Parathyroid adenoma (tissue), 2 donors: ENCODE results near the gene SENP1.

ENCODE experiments used
- H2AFZ ChIP-seq: fragments of 300-600 bp; sonication (generic); one replicate; pipeline ENCODE4 v1.7.0; 2017; ENCODE audit warnings: antibody characterized with exemption, mild to moderate bottlenecking
- H3K27ac ChIP-seq: fragments of 300-600 bp; sonication (generic); one replicate; pipeline ENCODE4 v1.7.0; 2017
- H3K27me3 ChIP-seq: fragments of 300-600 bp; sonication (generic); one replicate; pipeline ENCODE4 v1.7.0; 2017; ENCODE audit warnings: low read length; ENCODE audit not compliant: control insufficient read depth, insufficient read depth
- H3K36me3 ChIP-seq: fragments of 300-600 bp; sonication (generic); one replicate; pipeline ENCODE4 v1.7.0; 2017; ENCODE audit warnings: low read length; ENCODE audit not compliant: control insufficient read depth, insufficient read depth
- H3K4me1 ChIP-seq: fragments of 300-600 bp; sonication (generic); one replicate; pipeline ENCODE4 v1.7.0; 2017; ENCODE audit warnings: control low read depth
- H3K4me2 ChIP-seq: fragments of 300-600 bp; sonication (generic); one replicate; pipeline ENCODE4 v1.7.0; 2017; ENCODE audit warnings: low read length
- H3K4me3 ChIP-seq: fragments of 300-600 bp; sonication (generic); one replicate; pipeline ENCODE4 v1.7.0; 2017; ENCODE audit warnings: low read depth, low read length
- H3K79me2 ChIP-seq: fragments of 300-600 bp; sonication (generic); one replicate; pipeline ENCODE4 v1.7.0; 2017; ENCODE audit warnings: control low read depth
- H3K9ac ChIP-seq: fragments of 300-600 bp; sonication (generic); one replicate; pipeline ENCODE4 v1.7.0; 2017; ENCODE audit warnings: mild to moderate bottlenecking
- H3K9me3 ChIP-seq: fragments of 300-600 bp; sonication (generic); one replicate; pipeline ENCODE4 v1.7.0; 2017; ENCODE audit warnings: low read length; ENCODE audit not compliant: control insufficient read depth
- TF ChIP-seq, protein P1 (sequence below): fragments of 300-600 bp; sonication (generic); IDR thresholded peaks from one replicate; pipeline ENCODE4 v1.7.0; 2017; ENCODE audit warnings: antibody characterized with exemption, mild to moderate bottlenecking
- donor health status: primary hyperparathyroidism.

The SENP1 gene

DNA sequence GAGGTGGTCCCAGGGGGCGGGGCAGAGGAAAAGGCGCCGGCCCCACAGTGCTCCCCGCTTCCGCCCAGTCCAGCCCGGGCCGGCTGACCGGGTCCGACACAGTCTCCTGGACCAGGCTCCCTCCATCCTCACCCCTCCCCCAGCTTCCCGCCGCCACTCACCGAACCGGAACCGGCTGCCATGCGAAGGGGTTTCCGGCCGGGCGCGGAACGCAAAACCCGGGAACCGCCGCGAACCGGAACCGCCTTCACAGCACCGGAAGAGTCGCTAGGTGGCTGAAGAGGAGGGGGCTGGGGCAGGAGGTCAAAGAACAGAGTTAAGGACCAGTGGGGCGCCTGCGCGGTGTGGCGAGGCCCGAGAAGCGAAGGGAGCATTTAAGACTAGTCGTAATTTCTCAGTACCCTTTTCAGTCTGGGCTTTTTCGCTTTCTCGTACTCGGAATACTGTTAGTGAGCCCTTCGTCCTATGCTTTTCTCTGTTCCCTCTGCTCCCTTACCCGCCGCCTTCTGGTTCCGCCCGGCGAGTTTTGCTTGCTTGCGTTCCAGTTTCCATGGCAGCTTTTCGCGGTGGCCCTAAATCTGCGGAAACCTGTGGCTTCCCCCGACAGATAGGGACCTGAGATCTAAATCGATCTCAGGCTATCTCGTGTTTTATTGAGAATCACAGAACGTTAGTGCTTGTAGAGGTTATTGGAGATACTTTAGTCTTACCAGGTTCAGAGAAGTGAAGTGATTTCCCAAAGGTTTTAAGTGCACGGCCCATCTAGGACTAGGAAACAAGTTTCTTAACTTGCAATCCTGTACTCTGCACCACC lies at the start of gene SENP1:
Gene SENP1, minus strand, starts transcription at position 213 of the 814 bp plus-strand sequence. CDS start 4,607 bp downstream, outside the sequence.
- peaks cover 24% of the 10 kb centered on the region for H3K79me2 ChIP-seq
- peak within 1 kb of the TSS; percentile 54 for H3K9ac ChIP-seq
- H3K27ac ChIP-seq = peak within 1 kb of the TSS; percentile 97
- peak within 1 kb of the TSS; percentile 85 for H2AFZ ChIP-seq
- H3K27me3 ChIP-seq = no peaks in the 10 kb centered on the region
- H3K4me3 ChIP-seq = peak within 1 kb of the TSS; percentile 85
- H3K36me3 ChIP-seq = no peaks in the 10 kb centered on the region
- H3K4me2 ChIP-seq = peak within 1 kb of the TSS; percentile 93
- peaks cover 12% of the 10 kb centered on the region for H3K4me1 ChIP-seq
- H3K9me3 ChIP-seq = no peaks in the 10 kb centered on the region
- TF ChIP-seq, protein P1, sequence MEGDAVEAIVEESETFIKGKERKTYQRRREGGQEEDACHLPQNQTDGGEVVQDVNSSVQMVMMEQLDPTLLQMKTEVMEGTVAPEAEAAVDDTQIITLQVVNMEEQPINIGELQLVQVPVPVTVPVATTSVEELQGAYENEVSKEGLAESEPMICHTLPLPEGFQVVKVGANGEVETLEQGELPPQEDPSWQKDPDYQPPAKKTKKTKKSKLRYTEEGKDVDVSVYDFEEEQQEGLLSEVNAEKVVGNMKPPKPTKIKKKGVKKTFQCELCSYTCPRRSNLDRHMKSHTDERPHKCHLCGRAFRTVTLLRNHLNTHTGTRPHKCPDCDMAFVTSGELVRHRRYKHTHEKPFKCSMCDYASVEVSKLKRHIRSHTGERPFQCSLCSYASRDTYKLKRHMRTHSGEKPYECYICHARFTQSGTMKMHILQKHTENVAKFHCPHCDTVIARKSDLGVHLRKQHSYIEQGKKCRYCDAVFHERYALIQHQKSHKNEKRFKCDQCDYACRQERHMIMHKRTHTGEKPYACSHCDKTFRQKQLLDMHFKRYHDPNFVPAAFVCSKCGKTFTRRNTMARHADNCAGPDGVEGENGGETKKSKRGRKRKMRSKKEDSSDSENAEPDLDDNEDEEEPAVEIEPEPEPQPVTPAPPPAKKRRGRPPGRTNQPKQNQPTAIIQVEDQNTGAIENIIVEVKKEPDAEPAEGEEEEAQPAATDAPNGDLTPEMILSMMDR = peak; percentile 45

GRCh38 chr12:48151103-48151771 lies 45.4 kb upstream of the SENP1 start:
- Histone ChIP-seq H3K36me3 (no peaks in the 10 kb centered on the region), H3K4me1 (no peaks in the 10 kb centered on the region), H3K27ac (no peak overlapping the region), H3K4me3 (no peak overlapping the region), H3K9ac (no peak overlapping the region), H3K79me2 (no peaks in the 10 kb centered on the region), H3K4me2 (no peak overlapping the region), H2AFZ (no peak overlapping the region), H3K9me3 (no peaks in the 10 kb centered on the region), H3K27me3 (no peaks in the 10 kb centered on the region)
- TF ChIP-seq, protein P1 = no peak

- Histone ChIP-seq H3K4me3 (no peak overlapping the region), H3K79me2 (no peaks in the 10 kb centered on the region), H2AFZ (no peak overlapping the region), H3K27ac (no peak overlapping the region), H3K36me3 (no peaks in the 10 kb centered on the region), H3K9ac (no peak overlapping the region), H3K9me3 (no peaks in the 10 kb centered on the region), H3K4me1 (no peaks in the 10 kb centered on the region), H3K27me3 (no peaks in the 10 kb centered on the region), H3K4me2 (no peak overlapping the region)
- TF ChIP-seq, protein P1 = no peak
Observed at GRCh38 chr12:48145981-48146380, 40.1 kb upstream of the SENP1 start.

DNA sequence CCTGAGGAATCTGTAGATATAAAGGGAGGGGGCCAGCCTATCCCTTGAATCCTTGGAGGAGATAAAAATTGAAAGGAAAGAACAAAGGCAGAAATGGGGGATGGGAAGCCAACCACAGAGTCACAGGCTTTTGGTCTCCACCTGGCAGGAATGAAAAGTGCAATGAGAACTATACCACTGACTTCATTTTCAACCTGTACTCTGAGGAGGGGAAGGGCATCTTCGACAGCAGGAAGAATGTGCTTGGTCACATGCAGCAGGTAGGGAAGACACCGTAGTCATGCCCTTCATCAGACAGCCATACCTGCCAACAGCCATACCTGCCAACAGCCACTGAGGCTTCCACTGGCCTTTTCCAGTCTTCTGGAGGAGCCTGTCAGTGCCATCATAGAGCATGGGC lies 38.0 kb upstream of the SENP1 start:
- no peak overlapping the region for H3K27ac ChIP-seq
- no peak overlapping the region for H3K4me2 ChIP-seq
- no peak overlapping the region for H3K9ac ChIP-seq
- TF ChIP-seq, protein P1 = no peak
- H3K79me2 ChIP-seq = no peaks in the 10 kb centered on the region
- no peaks in the 10 kb centered on the region for H3K9me3 ChIP-seq
- no peak overlapping the region for H3K4me3 ChIP-seq
- no peaks in the 10 kb centered on the region for H3K36me3 ChIP-seq
- no peaks in the 10 kb centered on the region for H3K27me3 ChIP-seq
- no peaks in the 10 kb centered on the region for H3K4me1 ChIP-seq
- no peak overlapping the region for H2AFZ ChIP-seq
